GM12878 (cell line): ENCODE results near the gene TSPAN11.

ENCODE experiments used
- CTCF ChIP-seq, 3 experiments: IDR thresholded peaks in 2 of 3; conservative IDR thresholded peaks in 1 of 3; 2 replicates each; pipeline ENCODE4 v1.5.1; 2011; ENCODE audit warnings: low read depth in 3 of 3, low read length in 3 of 3, mild to moderate bottlenecking in 3 of 3, control low read depth in 2 of 3, moderate library complexity in 2 of 3, inconsistent platforms in 1 of 3, mixed read lengths in 1 of 3; ENCODE audit not compliant: control insufficient read depth in 2 of 3, insufficient read depth in 1 of 3; ENCODE audit errors: extremely low read depth in 1 of 3
- EP300 ChIP-seq, 2 experiments: fragments of 150-350 bp in 1 of 2; IDR thresholded peaks; 2 replicates each; pipeline ENCODE4 v1.6.1; 2011 to 2012; ENCODE audit warnings: low read depth in 2 of 2, low read length in 2 of 2, borderline replicate concordance in 1 of 2, improper control_type of control experiment in 1 of 2, inconsistent platforms in 1 of 2; ENCODE audit not compliant: control insufficient read depth in 1 of 2
- POLR2A ChIP-seq: IDR thresholded peaks from 2 replicates; pipeline ENCODE4 v1.6.1; 2011; ENCODE audit warnings: low read depth, mild to moderate bottlenecking, low read length
- RAD21 ChIP-seq: IDR thresholded peaks from 2 replicates; pipeline ENCODE4 v1.6.1; 2011; ENCODE audit warnings: mild to moderate bottlenecking, low read depth, low read length, moderate library complexity; ENCODE audit not compliant: insufficient read depth
- SMC3 ChIP-seq: IDR thresholded peaks from 2 replicates; pipeline ENCODE4 v1.6.1; 2011; ENCODE audit warnings: low read length, improper control_type of control experiment, borderline replicate concordance
- STAT3 ChIP-seq: IDR thresholded peaks from 2 replicates; pipeline ENCODE4 v1.6.1; 2011; ENCODE audit warnings: low read depth, low read length, improper control_type of control experiment
- TAF1 ChIP-seq: IDR thresholded peaks from 2 replicates; pipeline ENCODE4 v1.6.1; 2011; ENCODE audit warnings: mild to moderate bottlenecking, low read depth, low read length, borderline replicate concordance
- ZNF217 ChIP-seq: fragments of 450-650 bp; IDR thresholded peaks from 2 replicates; pipeline ENCODE4 v1.6.1; 2017; ENCODE audit warnings: antibody characterized with exemption, mild to moderate bottlenecking
- TF ChIP-seq, protein P1 (sequence below): fragments of 450-650 bp; IDR thresholded peaks from 2 replicates; pipeline ENCODE4 v1.6.1; 2017; ENCODE audit warnings: antibody characterized with exemption, mild to moderate bottlenecking, moderate library complexity

- TF ChIP-seq EP300 (IDR thresholded peaks at IDR 0.05; ENCODE audit: borderline replicate concordance in 1 of 2, control insufficient read depth in 1 of 2, low read depth in 2 of 2, low read length in 2 of 2) (no peak), POLR2A (no peak), CTCF (IDR thresholded peaks at IDR 0.05 in 2 of 3, conservative IDR thresholded peaks at IDR 0.05 in 1 of 3; ENCODE audit: control insufficient read depth in 2 of 3, extremely low read depth in 1 of 3, insufficient read depth in 1 of 3, low read depth in 3 of 3, low read length in 3 of 3) (no peak), ZNF217 (no peak), STAT3 (no peak), TAF1 (no peak), RAD21 (no peak), SMC3 (no peak)
- TF ChIP-seq, protein P1, sequence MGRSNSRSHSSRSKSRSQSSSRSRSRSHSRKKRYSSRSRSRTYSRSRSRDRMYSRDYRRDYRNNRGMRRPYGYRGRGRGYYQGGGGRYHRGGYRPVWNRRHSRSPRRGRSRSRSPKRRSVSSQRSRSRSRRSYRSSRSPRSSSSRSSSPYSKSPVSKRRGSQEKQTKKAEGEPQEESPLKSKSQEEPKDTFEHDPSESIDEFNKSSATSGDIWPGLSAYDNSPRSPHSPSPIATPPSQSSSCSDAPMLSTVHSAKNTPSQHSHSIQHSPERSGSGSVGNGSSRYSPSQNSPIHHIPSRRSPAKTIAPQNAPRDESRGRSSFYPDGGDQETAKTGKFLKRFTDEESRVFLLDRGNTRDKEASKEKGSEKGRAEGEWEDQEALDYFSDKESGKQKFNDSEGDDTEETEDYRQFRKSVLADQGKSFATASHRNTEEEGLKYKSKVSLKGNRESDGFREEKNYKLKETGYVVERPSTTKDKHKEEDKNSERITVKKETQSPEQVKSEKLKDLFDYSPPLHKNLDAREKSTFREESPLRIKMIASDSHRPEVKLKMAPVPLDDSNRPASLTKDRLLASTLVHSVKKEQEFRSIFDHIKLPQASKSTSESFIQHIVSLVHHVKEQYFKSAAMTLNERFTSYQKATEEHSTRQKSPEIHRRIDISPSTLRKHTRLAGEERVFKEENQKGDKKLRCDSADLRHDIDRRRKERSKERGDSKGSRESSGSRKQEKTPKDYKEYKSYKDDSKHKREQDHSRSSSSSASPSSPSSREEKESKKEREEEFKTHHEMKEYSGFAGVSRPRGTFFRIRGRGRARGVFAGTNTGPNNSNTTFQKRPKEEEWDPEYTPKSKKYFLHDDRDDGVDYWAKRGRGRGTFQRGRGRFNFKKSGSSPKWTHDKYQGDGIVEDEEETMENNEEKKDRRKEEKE, result no peak
Measured at GRCh38 chr12:30877105-30877875, 49.3 kb upstream of the TSPAN11 start.
